GM08714 (cell line): ENCODE results near the gene NES.

Source experiments
- H3K4me3 ChIP-seq: fragments of 200-500 bp; sonication (Bioruptor generic); 2 replicates; pipeline ENCODE4 v1.5.1; 2014; ENCODE audit warnings: mild to moderate bottlenecking, low read length, inconsistent platforms
- ZNF274 ChIP-seq: IDR thresholded peaks from 2 replicates; pipeline ENCODE4 v1.6.1; 2012; ENCODE audit warnings: mild to moderate bottlenecking, low read depth, low read length

The NES gene

DNA sequence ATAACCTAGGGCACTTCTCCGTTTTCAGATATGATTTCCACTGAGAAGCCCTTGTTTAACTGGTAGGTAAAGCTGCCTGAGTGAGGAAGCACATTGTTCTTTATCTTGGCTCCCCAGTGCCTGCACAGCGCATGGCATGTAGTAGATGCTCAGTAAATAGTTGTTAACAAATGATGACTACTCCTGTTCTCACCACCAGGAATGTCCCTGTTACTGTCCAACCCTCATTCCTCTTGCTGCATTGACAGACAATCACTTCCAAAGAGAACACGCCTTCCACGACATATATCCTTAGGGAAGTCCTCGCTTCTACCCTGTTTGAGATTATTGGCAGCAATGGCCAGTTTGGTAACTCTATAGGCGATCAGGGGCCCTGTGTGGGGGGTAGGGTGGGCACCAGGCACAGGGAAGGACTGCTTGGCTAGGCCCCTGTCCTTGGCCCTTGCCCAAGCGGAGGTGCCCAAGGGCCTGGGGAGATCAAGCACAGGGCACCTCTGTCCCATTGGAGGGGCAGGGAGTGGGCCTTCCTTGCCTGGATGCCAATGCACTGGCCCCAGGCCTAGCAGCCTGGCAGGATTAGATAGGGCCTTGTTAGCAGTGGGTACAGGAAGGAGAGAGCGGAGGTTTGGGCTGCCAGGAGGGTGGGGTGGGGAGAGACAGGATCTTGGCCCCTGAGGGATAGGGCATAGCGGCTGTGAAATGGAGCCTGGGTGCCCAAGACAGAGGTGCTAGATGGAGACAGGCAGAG lies 10.2 kb downstream of the NES start:
- no peak for TF ChIP-seq ZNF274
- no peak overlapping the region for H3K4me3 ChIP-seq

- no peak overlapping the region for H3K4me3 ChIP-seq
- TF ChIP-seq ZNF274, result no peak
Measured at GRCh38 chr1:156665539-156665938, 11.7 kb downstream of the NES start.

GRCh38 chr1:156664767-156665411 lies 12.3 kb downstream of the NES start:
- no peak overlapping the region; the same call in 1 of the 2 replicates for H3K4me3 ChIP-seq
- no peak for TF ChIP-seq ZNF274

- TF ChIP-seq ZNF274, result no peak
- H3K4me3 ChIP-seq, result no peak overlapping the region; the same call in 1 of the 2 replicates
Measured at GRCh38 chr1:156664046-156664766, 13.0 kb downstream of the NES start.

- no peak for TF ChIP-seq ZNF274
- H3K4me3 ChIP-seq, result no peak overlapping the region
Measured at GRCh38 chr1:156663178-156663577, 14.0 kb downstream of the NES start.

DNA sequence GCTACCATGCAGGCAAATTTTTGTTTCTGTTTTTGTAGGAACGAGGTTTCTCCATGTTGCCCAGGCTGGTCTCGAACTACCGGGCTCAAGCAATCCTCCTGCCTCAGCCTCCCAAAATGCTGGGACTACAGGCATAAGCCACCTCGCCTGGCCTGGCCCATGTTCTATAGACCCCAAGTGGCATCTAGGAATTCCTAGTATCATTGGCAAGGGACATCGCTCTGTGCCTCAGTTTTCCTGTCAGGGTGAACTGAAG lies 14.5 kb downstream of the NES start:
- TF ChIP-seq ZNF274, result no peak
- no peak overlapping the region for H3K4me3 ChIP-seq

DNA sequence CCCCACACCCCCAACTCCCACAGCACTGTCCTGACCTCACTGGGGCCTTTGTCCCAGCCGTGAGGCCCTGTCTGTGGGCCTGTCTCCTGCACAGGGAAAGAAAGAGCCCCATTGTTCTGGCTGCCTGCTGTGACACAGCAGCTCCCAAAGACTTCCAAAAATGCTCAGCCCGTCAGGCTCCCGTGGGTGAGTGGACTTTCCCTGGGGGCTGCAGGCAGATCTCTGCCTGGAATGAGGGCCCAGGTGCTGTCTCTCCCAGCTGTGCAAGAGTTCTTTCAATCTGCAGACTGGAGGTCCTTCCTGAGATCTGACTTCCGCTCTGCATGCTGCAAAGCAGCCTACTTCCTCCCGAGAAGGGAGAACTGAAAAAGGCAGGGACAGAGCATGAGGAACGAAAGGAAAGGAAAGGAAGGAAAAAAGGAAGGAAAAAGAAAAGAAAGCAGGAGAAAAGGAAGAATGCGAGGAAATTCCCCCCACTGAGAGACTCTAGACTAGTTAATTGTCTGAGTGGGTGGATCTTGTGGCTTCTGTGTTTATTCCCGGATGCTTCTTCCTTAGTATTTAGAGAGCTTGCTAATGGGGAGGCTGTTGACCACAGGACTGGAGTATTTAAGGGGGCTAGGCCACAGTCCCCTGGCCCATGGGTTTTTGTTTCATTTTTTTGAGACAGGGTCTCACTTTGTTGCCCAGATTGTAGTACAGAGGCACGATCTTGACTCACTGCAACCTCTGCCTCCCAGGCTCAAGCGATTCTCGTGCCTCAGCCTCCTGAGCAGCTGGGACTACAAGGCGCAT lies 15.0 kb downstream of the NES start:
- no peak for TF ChIP-seq ZNF274
- no peak overlapping the region for H3K4me3 ChIP-seq

GRCh38 chr1:156660752-156661112 lies 16.5 kb downstream of the NES start:
- no peak for TF ChIP-seq ZNF274
- H3K4me3 ChIP-seq, result peak overlapping the region; percentile 71

- H3K4me3 ChIP-seq, result peak overlapping the region; percentile 71
- no peak for TF ChIP-seq ZNF274
Measured at GRCh38 chr1:156659988-156660751, 17.0 kb downstream of the NES start.

DNA sequence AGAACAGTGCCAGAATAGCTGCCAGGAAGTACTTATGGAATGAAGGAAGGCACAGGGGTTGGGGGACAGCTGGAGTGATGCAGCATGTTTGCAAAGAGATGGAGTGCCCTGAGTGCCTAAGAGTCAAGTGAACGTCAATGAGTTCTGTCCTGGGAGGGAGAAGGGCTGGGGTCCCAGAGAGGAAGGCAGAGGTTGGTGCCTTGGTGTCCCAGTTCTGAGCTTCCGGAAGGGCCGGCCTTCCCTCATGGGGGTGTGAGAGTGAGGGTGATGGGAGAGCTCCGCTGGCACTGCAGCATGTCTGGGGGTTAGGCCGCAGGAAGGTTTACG lies 17.6 kb downstream of the NES start:
- TF ChIP-seq ZNF274, result no peak
- H3K4me3 ChIP-seq, result peak overlapping the region; percentile 17; the same call in 1 of the 2 replicates

GRCh38 chr1:156658945-156659574 lies 18.1 kb downstream of the NES start:
- no peak for TF ChIP-seq ZNF274
- no peak overlapping the region; the same call in 1 of the 2 replicates for H3K4me3 ChIP-seq

- no peak overlapping the region for H3K4me3 ChIP-seq
- TF ChIP-seq ZNF274, result no peak
Measured at GRCh38 chr1:156658496-156658895, 18.7 kb downstream of the NES start.

- H3K4me3 ChIP-seq, result no peak overlapping the region
- no peak for TF ChIP-seq ZNF274
Measured at GRCh38 chr1:156657741-156658319, 19.4 kb downstream of the NES start.
